H1 (cell line): ENCODE data around the gene OR8B3. TPM values are rescaled to one million over a fixed set of nuclear protein-coding genes. Genes with fewer than 3 reads are reported as not detected.
A peak's percentile ranks its signal among the peaks of the same experiment; 100 is the strongest.

Source experiments
- CTCF ChIA-PET: fragments of 300-600 bp; sonication (Branson Sonifier 250); formaldehyde crosslinking; loops from one replicate; lab custom pipeline; 2021; ENCODE audit not compliant: partially characterized antibody; lab: Charles Lee
- POLR2A ChIA-PET: fragments of 300-600 bp; sonication (Branson Sonifier 250); formaldehyde crosslinking; loops from one replicate; lab custom pipeline; 2021; ENCODE audit warnings: inconsistent platforms; ENCODE audit not compliant: partially characterized antibody; lab: Charles Lee
- DNase-seq, 2 experiments: peaks; one replicate each; pipeline versions ENCODE4 v3.0.0 to v3.0.0-alpha.2; 2010 to 2022; ENCODE audit warnings: low spot score in 2 of 2, low read depth in 1 of 2, mixed read lengths in 1 of 2
- FAIRE-seq: peaks from 2 replicates; lab custom pipeline; 2011; peaks lifted over from hg19 to GRCh38; lab: Jason Lieb, UNC
- H2AFZ ChIP-seq: 2 replicates; pipeline ENCODE4 v1.8.1; 2012; ENCODE audit warnings: low read length, inconsistent platforms
- H2AK5ac ChIP-seq: 2 replicates; pipeline ENCODE4 v1.6.1; 2013; ENCODE audit warnings: low read depth, low read length
- H2BK120ac ChIP-seq: replicated peaks from 2 replicates; pipeline ENCODE3; 2013; ENCODE audit warnings: low read depth, low read length, inconsistent platforms
- H2BK12ac ChIP-seq: 2 replicates; pipeline ENCODE4 v1.6.1; 2013; ENCODE audit warnings: low read depth, low read length
- H2BK15ac ChIP-seq: 2 replicates; pipeline ENCODE4 v1.6.1; 2013; ENCODE audit warnings: low read length
- H2BK20ac ChIP-seq: 2 replicates; pipeline ENCODE4 v1.6.1; 2013; ENCODE audit warnings: low read length
- H2BK5ac ChIP-seq: 2 replicates; pipeline ENCODE4 v1.6.1; 2013; ENCODE audit warnings: low read depth, low read length
- H3K14ac ChIP-seq: 2 replicates; pipeline ENCODE4 v1.6.1; 2013; ENCODE audit warnings: inconsistent platforms; ENCODE audit not compliant: insufficient read length
- H3K18ac ChIP-seq: 2 replicates; pipeline ENCODE4 v1.6.1; 2013; ENCODE audit warnings: low read length; ENCODE audit errors: extremely low read depth
- H3K23ac ChIP-seq: 2 replicates; pipeline ENCODE4 v1.6.1; 2013; ENCODE audit warnings: inconsistent platforms; ENCODE audit not compliant: insufficient read length
- H3K23me2 ChIP-seq: 2 replicates; pipeline ENCODE4 v1.6.1; 2013; ENCODE audit warnings: low read depth, low read length
- H3K27ac ChIP-seq: 2 replicates; pipeline ENCODE4 v1.6.1; 2011; ENCODE audit warnings: low read depth, low read length, inconsistent platforms
- H3K27me3 ChIP-seq, 4 experiments: replicated peaks in 1 of 4; 1 replicate in 1 of 4; 2 replicates in 3 of 4; pipeline versions ENCODE4 v1.6.1 to v1.8.1; 2011 to 2013; ENCODE audit warnings: low read length in 3 of 4, mild to moderate bottlenecking in 3 of 4, inconsistent platforms in 2 of 4, mixed read lengths in 2 of 4, moderate library complexity in 1 of 4; ENCODE audit not compliant: control insufficient read depth in 3 of 4, insufficient read depth in 3 of 4; ENCODE audit errors: extremely low read depth in 1 of 4
- H3K36me3 ChIP-seq, 4 experiments: 2 replicates each; pipeline versions ENCODE4 v1.6.1 to v1.8.1; 2011 to 2013; ENCODE audit warnings: mild to moderate bottlenecking in 4 of 4, low read length in 3 of 4, moderate library complexity in 2 of 4, control low read depth in 1 of 4, inconsistent platforms in 1 of 4; ENCODE audit not compliant: insufficient read depth in 4 of 4, control insufficient read depth in 2 of 4
- H3K4ac ChIP-seq: replicated peaks from 2 replicates; pipeline ENCODE3; 2013; ENCODE audit warnings: low read length, low read depth, mixed read lengths, inconsistent platforms; ENCODE audit not compliant: insufficient read length
- H3K4me1 ChIP-seq, 4 experiments: replicated peaks in 1 of 4; 1 replicate in 1 of 4; 2 replicates in 3 of 4; pipeline versions ENCODE4 v1.6.1 to v1.8.1; 2011 to 2013; ENCODE audit warnings: low read length in 3 of 4, inconsistent platforms in 2 of 4, mixed read lengths in 1 of 4; ENCODE audit not compliant: insufficient read depth in 4 of 4, control insufficient read depth in 3 of 4
- H3K4me2 ChIP-seq, 2 experiments: 2 replicates each; pipeline versions ENCODE4 v1.6.1 to v1.8.1; 2011 to 2013; ENCODE audit warnings: low read depth in 2 of 2, low read length in 2 of 2, control low read depth in 1 of 2, inconsistent platforms in 1 of 2, mild to moderate bottlenecking in 1 of 2; ENCODE audit not compliant: insufficient read depth in 1 of 2
- H3K4me3 ChIP-seq, 4 experiments: fragments of 200-600, 300-600 bp in 1 of 4; sonication (generic), shearing (Covaris generic), sonication (Bioruptor Twin) in 1 of 4; 2 replicates each; pipeline versions ENCODE4 v1.5.1 to v1.8.1; 2011 to 2016; ENCODE audit warnings: low read length in 4 of 4, low read depth in 3 of 4, control low read depth in 2 of 4, inconsistent platforms in 2 of 4, mild to moderate bottlenecking in 2 of 4, mixed read lengths in 1 of 4, moderate library complexity in 1 of 4; ENCODE audit not compliant: insufficient read depth in 2 of 4; ENCODE audit errors: extremely low read depth in 1 of 4
- H3K56ac ChIP-seq: replicated peaks from 2 replicates; pipeline ENCODE3; 2013; ENCODE audit warnings: low read depth, mild to moderate bottlenecking, mixed read lengths, low read length, inconsistent platforms; ENCODE audit not compliant: insufficient read length
- H3K79me1 ChIP-seq: 2 replicates; pipeline ENCODE4 v1.6.1; 2013; ENCODE audit warnings: low read depth, low read length, control low read depth
- H3K79me2 ChIP-seq, 2 experiments: 2 replicates each; pipeline versions ENCODE4 v1.6.1 to v1.8.1; 2012 to 2013; ENCODE audit warnings: low read length in 2 of 2, mild to moderate bottlenecking in 2 of 2, inconsistent platforms in 1 of 2; ENCODE audit not compliant: insufficient read depth in 2 of 2, control insufficient read depth in 1 of 2
- H3K9ac ChIP-seq, 4 experiments: replicated peaks in 1 of 4; 1 replicate in 1 of 4; 2 replicates in 3 of 4; pipeline versions ENCODE4 v1.6.1 to v1.8.1; 2011 to 2013; ENCODE audit warnings: low read depth in 3 of 4, low read length in 3 of 4, control low read depth in 2 of 4, mild to moderate bottlenecking in 2 of 4, moderate library complexity in 2 of 4, inconsistent platforms in 1 of 4; ENCODE audit errors: extremely low read depth in 1 of 4
- H3K9me3 ChIP-seq, 2 experiments: 2 replicates each; pipeline versions ENCODE4 v1.6.1 to v1.8.1; 2012 to 2013; ENCODE audit warnings: mild to moderate bottlenecking in 2 of 2, moderate library complexity in 2 of 2, control low read depth in 1 of 2, inconsistent platforms in 1 of 2, low read depth in 1 of 2, low read length in 1 of 2, mixed read lengths in 1 of 2; ENCODE audit not compliant: insufficient read depth in 2 of 2
- H4K20me1 ChIP-seq, 2 experiments: replicated peaks in 1 of 2; 2 replicates each; pipeline versions ENCODE3 to v1.8.1; 2011 to 2013; ENCODE audit warnings: inconsistent platforms in 2 of 2, low read length in 2 of 2, mild to moderate bottlenecking in 1 of 2; ENCODE audit not compliant: insufficient read depth in 2 of 2, control insufficient read depth in 1 of 2
- H4K5ac ChIP-seq: 2 replicates; pipeline ENCODE4 v1.6.1; 2013; ENCODE audit warnings: low read length, low read depth, mixed read lengths, inconsistent platforms; ENCODE audit not compliant: insufficient read length
- H4K8ac ChIP-seq: 2 replicates; pipeline ENCODE4 v1.8.0; 2013; ENCODE audit warnings: mild to moderate bottlenecking, moderate library complexity, low read length, inconsistent platforms; ENCODE audit not compliant: insufficient read depth; ENCODE audit errors: extremely low read depth
- H4K91ac ChIP-seq: replicated peaks from 2 replicates; pipeline ENCODE3; 2013; ENCODE audit warnings: low read length, mixed read lengths, inconsistent platforms; ENCODE audit not compliant: insufficient read length
- BACH1 ChIP-seq: IDR thresholded peaks from 2 replicates; pipeline ENCODE4 v1.6.1; 2012; ENCODE audit warnings: low read length, improper control_type of control experiment
- CTCF ChIP-seq, 3 experiments: IDR thresholded peaks; 1 replicate in 2 of 3; 2 replicates in 1 of 3; pipeline versions ENCODE4 v1.5.1 to v1.6.1; 2011; ENCODE audit warnings: low read length in 3 of 3, mild to moderate bottlenecking in 3 of 3, inconsistent platforms in 2 of 3, low read depth in 1 of 3, moderate library complexity in 1 of 3; ENCODE audit not compliant: insufficient read depth in 1 of 3; ENCODE audit errors: control extremely low read depth in 1 of 3
- EP300 ChIP-seq, 2 experiments: IDR thresholded peaks; 1 replicate in 1 of 2; 2 replicates in 1 of 2; pipeline ENCODE4 v1.6.1; 2011 to 2012; ENCODE audit warnings: low read depth in 2 of 2, low read length in 2 of 2, mild to moderate bottlenecking in 2 of 2, borderline replicate concordance in 1 of 2, inconsistent platforms in 1 of 2, moderate library complexity in 1 of 2
- KDM1A ChIP-seq: fragments of 200-600, 300-600 bp; sonication (generic); IDR thresholded peaks from 2 replicates; pipeline ENCODE4 v1.7.1; 2016; ENCODE audit warnings: mild to moderate bottlenecking, low read length, borderline replicate concordance
- RAD21 ChIP-seq, 2 experiments: IDR thresholded peaks in 1 of 2; conservative IDR thresholded peaks in 1 of 2; 2 replicates each; pipeline ENCODE4 v1.6.1; 2011; ENCODE audit warnings: low read depth in 2 of 2, low read length in 2 of 2, improper control_type of control experiment in 1 of 2, inconsistent platforms in 1 of 2, mild to moderate bottlenecking in 1 of 2, moderate library complexity in 1 of 2
- SP4 ChIP-seq: IDR thresholded peaks from 2 replicates; pipeline ENCODE4 v1.6.1; 2012; ENCODE audit warnings: low read length, inconsistent platforms
- WGBS, 2 experiments: shearing (Covaris generic) in 1 of 2; methylation state at CpG; one replicate each; pipeline versions ENCODE4 v1.1.6 to v1.1.7; 2013 to 2015; ENCODE audit warnings: low lambda C conversion rate in 2 of 2, mixed read lengths in 2 of 2, inconsistent platforms in 1 of 2, low coverage in 1 of 2, missing lambda C conversion rate in 1 of 2; ENCODE audit not compliant: insufficient replicate concordance in 2 of 2, insufficient coverage in 1 of 2, insufficient read length in 1 of 2; ENCODE audit errors: extremely low coverage in 1 of 2, missing lambda C conversion rate in 1 of 2; 5-methylcytosine and 5-hydroxymethylcytosine counted together
- polyA plus RNA-seq, 7 experiments: library from polyadenylated mRNA; depleted of rRNA in 3 of 7; stranded (reverse) in 5 of 7; unstranded in 2 of 7; fragments of >200 nt in 5 of 7; fragments of 200-250 nt in 2 of 7; gene quantifications; 1 replicate in 5 of 7; 2 replicates in 1 of 7; 4 replicates in 1 of 7; pipeline versions ENCODE4 v1.2.1 to v1.2.3, GENCODE V29; 2011 to 2013; ENCODE audit warnings: missing spikeins in 2 of 7, mixed read lengths in 2 of 7
- total RNA-seq: library from RNA; stranded (reverse); fragmentation: NEBNext Ultra II Directional; extraction: Animal tissue kit (Norgen Biotek cat#: 25700); gene quantifications from 2 replicates; pipeline ENCODE4 v1.2.1, GENCODE V29; 2021

OR8B3 gene
- total and polyA plus RNA-seq, 2 of the 8 experiments (the other 6 are each of a cell fraction or from before 2014, with no cell fraction given): not detected

- Histone ChIP-seq H3K56ac (no peak overlapping the region), H2BK120ac (no peak overlapping the region), H3K4me2 (no peak overlapping the region), H4K91ac (no peak overlapping the region), H3K27ac (no peak overlapping the region), H3K27me3 (no peaks in the 10 kb centered on the region), H3K4ac (no peak overlapping the region), H4K20me1 (no peaks in the 10 kb centered on the region), H3K9ac (no peak overlapping the region), H4K8ac (no peak overlapping the region), H2BK20ac (no peak overlapping the region), H3K23ac (no peak overlapping the region), H3K4me3 (no peak overlapping the region), H3K18ac (no peak overlapping the region), H3K36me3 (no peaks in the 10 kb centered on the region), H3K79me1 (no peaks in the 10 kb centered on the region), H2BK15ac (no peak overlapping the region), H3K23me2 (no peaks in the 10 kb centered on the region), H3K9me3 (no peaks in the 10 kb centered on the region), H4K5ac (no peak overlapping the region), H2BK5ac (no peak overlapping the region), H2BK12ac (no peak overlapping the region), H3K4me1 (no peaks in the 10 kb centered on the region), H3K79me2 (no peaks in the 10 kb centered on the region), H3K14ac (no peak overlapping the region), H2AK5ac (no peak overlapping the region), H2AFZ (no peak overlapping the region)
- 39% methylated on average over 5 of the region's 5 CpGs; no CpG with 5 or more reads in 1 of the 2 experiments for WGBS, 2 experiments
- FAIRE-seq (no peak), DNase-seq (no peak)
- CTCF ChIA-PET: interaction anchor here (0.5 to 6.2 kb wide), 38 partner anchors 9 to 497 kb away, joined by 3 to 59 read pairs (median 6); partner anchors contain the start of genes OR8B4 and TBRG1
- POLR2A ChIA-PET: no interaction called here
- TF ChIP-seq BACH1 (no peak), KDM1A (no peak), RAD21 (IDR thresholded peaks at IDR 0.05 in 1 of 2, conservative IDR thresholded peaks at IDR 0.05 in 1 of 2; ENCODE audit: low read depth in 2 of 2, low read length in 2 of 2) (peak; percentile 75 to 78), EP300 (IDR thresholded peaks at IDR 0.05; ENCODE audit: borderline replicate concordance in 1 of 2, low read depth in 2 of 2, low read length in 2 of 2) (no peak), SP4 (no peak), CTCF (IDR thresholded peaks at IDR 0.05; ENCODE audit: control extremely low read depth in 1 of 3, insufficient read depth in 1 of 3, low read depth in 1 of 3, low read length in 3 of 3) (peak in 2 of 3 experiments; percentile 25 to 54; a peak in 2 of 4 replicates)
Observed at GRCh38 chr11:124415356-124415923, 16.6 kb upstream of the OR8B3 start.
